GM19372 (cell line): ENCODE measurements around the gene PCDHGA12.
A peak's percentile ranks its signal among the peaks of the same experiment; 100 is the strongest.

Source experiments
- ATAC-seq: cut with Tn5 transposase; IDR thresholded peaks from one replicate; pipeline ENCODE4 v1.9.1; 2021; ENCODE audit warnings: mild to moderate bottlenecking, low read depth, moderate library complexity; ENCODE audit not compliant: unreplicated experiment

The PCDHGA12 gene

GRCh38 chr5:141439411-141440141 is 9.3 kb downstream of the PCDHGA12 start:
- no peak for ATAC-seq

GRCh38 chr5:141440341-141440740 is 10.0 kb downstream of the PCDHGA12 start:
- ATAC-seq: no peak

GRCh38 chr5:141441571-141442170 is 11.4 kb downstream of the PCDHGA12 start:
- no peak for ATAC-seq

- no peak for ATAC-seq
Measured at GRCh38 chr5:141465351-141465750, 35.0 kb downstream of the PCDHGA12 start.

GRCh38 chr5:141475625-141476131 is 45.4 kb downstream of the PCDHGA12 start, which contains the start of gene PCDHGC3:
PCDHGC3 (plus strand) TSS chr5:141475966; CDS start chr5:141476117, 151 bp downstream.
- peak; percentile 95 for ATAC-seq

- peak; percentile 20 for ATAC-seq
Measured at GRCh38 chr5:141476132-141476911, 46.0 kb downstream of the PCDHGA12 start.

- no peak for ATAC-seq
Measured at GRCh38 chr5:141477044-141477575, 46.8 kb downstream of the PCDHGA12 start.

GRCh38 chr5:141477815-141478214 is 47.5 kb downstream of the PCDHGA12 start:
- no peak for ATAC-seq

- ATAC-seq: no peak
Measured at GRCh38 chr5:141478321-141478945, 48.1 kb downstream of the PCDHGA12 start.

GRCh38 chr5:141479776-141480175 is 49.5 kb downstream of the PCDHGA12 start:
- no peak for ATAC-seq
